C4-2B (cell line): ENCODE results near the gene FAM229A.

Experiments used
- H3K27ac ChIP-seq: fragments of 450-650 bp; 2 replicates; pipeline ENCODE4 v1.5.1; 2017
- CTCF ChIP-seq: fragments of 450-650 bp; conservative IDR thresholded peaks from 2 replicates; pipeline ENCODE4 v1.5.1; 2017; ENCODE audit warnings: mild to moderate bottlenecking
- ZFX ChIP-seq: fragments of 450-650 bp; IDR thresholded peaks from 2 replicates; pipeline ENCODE4 v1.6.1; 2017

The FAM229A gene

GRCh38 chr1:32390904-32391870, 28.9 kb upstream of the FAM229A start:
- no peak overlapping the region for H3K27ac ChIP-seq
- TF ChIP-seq CTCF (no peak), ZFX (no peak)

GRCh38 chr1:32388641-32389040, 26.4 kb upstream of the FAM229A start:
- H3K27ac ChIP-seq: no peak overlapping the region
- TF ChIP-seq ZFX (no peak), CTCF (no peak)

- no peak for TF ChIP-seq CTCF
- TF ChIP-seq ZFX: no peak
- no peak overlapping the region for H3K27ac ChIP-seq
These were observed 24.5 kb upstream of the FAM229A start for GRCh38 chr1:32386676-32387392.

GRCh38 chr1:32380057-32380456, 17.8 kb upstream of the FAM229A start:
- no peak for TF ChIP-seq ZFX
- TF ChIP-seq CTCF: no peak
- no peak overlapping the region for H3K27ac ChIP-seq

GRCh38 chr1:32377541-32378220, 15.4 kb upstream of the FAM229A start:
- no peak overlapping the region for H3K27ac ChIP-seq
- no peak for TF ChIP-seq CTCF
- no peak for TF ChIP-seq ZFX

GRCh38 chr1:32376199-32376598, 13.9 kb upstream of the FAM229A start:
- TF ChIP-seq CTCF (no peak), ZFX (no peak)
- no peak overlapping the region for H3K27ac ChIP-seq
